ENCODE results near the gene SH3PXD2A. TPM values are rescaled to one million over a fixed set of nuclear protein-coding genes. Genes with fewer than 3 reads are reported as not detected.

The SH3PXD2A gene
- total and polyA plus RNA-seq, 10 of the 15 experiments (the other 5 are each of a cell fraction or from before 2014, with no cell fraction given) = 0.63 to 14.0 (median 4.4) TPM

DNA sequence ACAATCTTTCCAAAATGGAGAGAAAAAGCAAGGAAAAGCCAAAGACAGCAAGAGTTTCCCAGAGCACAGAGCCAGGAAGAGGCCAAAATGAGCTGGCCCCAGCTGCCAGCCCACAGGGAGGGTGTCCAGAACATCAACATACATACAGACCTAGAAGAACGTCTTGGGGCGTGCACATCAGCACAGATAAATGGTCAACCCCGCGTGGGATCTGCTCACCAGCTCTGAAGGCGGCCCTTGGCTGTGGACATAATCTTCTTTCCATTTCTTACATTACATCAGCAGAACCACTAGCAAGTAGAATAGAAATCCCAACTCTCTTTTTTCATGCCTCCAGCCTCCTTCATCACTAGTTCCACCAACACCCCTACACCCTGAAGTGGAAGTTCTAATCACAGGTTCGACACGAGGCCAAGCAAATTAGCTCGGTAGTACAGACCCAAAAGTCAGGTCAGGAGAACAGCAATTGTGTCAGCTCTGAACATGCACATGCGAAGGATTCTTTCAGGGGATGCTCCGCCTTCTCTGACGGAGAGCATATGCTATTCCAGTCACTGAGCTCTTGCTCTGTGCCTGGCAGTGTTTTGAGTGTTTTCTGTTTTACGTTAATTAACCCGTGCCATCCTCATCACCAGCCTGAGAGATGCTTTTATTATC, 16.4 kb downstream of the SH3PXD2A start:
- H3K27ac ChIP-seq (ENCODE audit: control insufficient read depth, insufficient read depth) = no peak overlapping the region
- no peaks in the 10 kb centered on the region for H3K4me1 ChIP-seq (ENCODE audit: control insufficient read depth, insufficient read depth, low read length)
- H3K4me2 ChIP-seq (ENCODE audit: control insufficient read depth, insufficient read depth) = no peak overlapping the region
- H3K27me3 ChIP-seq (replicated peaks in 1 of 2; ENCODE audit: control insufficient read depth in 2 of 2, insufficient read depth in 2 of 2, low read length in 1 of 2) = no peaks in the 10 kb centered on the region
- ChIA-PET CTCF (interaction anchor here (0.8 to 1.4 kb wide), 2 partner anchors 9 to 86 kb away, joined by 3 to 6 read pairs; no protein-coding TSS in a partner anchor), RAD21 (ENCODE audit: unreplicated experiment) (no interaction called here), SMC1A (ENCODE audit: uncharacterized antibody, unreplicated experiment) (no interaction called here), POLR2A (no interaction called here)
- no peak for DNase-seq (ENCODE audit: low read depth, low spot score)
- no peaks in the 10 kb centered on the region for H4K20me1 ChIP-seq (ENCODE audit: control insufficient read depth, insufficient read depth)
- H3K9ac ChIP-seq (ENCODE audit: control insufficient read depth, insufficient read depth, low read length) = no peak overlapping the region
- in situ Hi-C loops (cut with MboI) (no loop called here), intact Hi-C loops (cut with micrococcal nuclease; ENCODE audit: unreplicated experiment) (no loop called here)
- H2AFZ ChIP-seq (ENCODE audit: control insufficient read depth, low read depth, low read length) = no peak overlapping the region
- BruUV-seq (replicated peaks) = no TSS peak
- FAIRE-seq = no peak
- 66% methylated on average over 13 of the region's 13 CpGs for WGBS (ENCODE audit: insufficient coverage, insufficient replicate concordance, low lambda C conversion rate, missing lambda C conversion rate)
- no peak for TF ChIP-seq ZSCAN29 (IDR thresholded peaks at IDR 0.05)
- no peak overlapping the region for H3K4me3 ChIP-seq
- no peak for ATAC-seq
- H3K36me3 ChIP-seq (ENCODE audit: control insufficient read depth in 2 of 2, insufficient read depth in 2 of 2, low read length in 1 of 2) = no peaks in the 10 kb centered on the region
- no peaks in the 10 kb centered on the region for H3K9me3 ChIP-seq (replicated peaks; ENCODE audit: control insufficient read depth, insufficient read depth, low read length)
- H3K79me2 ChIP-seq (ENCODE audit: control insufficient read depth, insufficient read depth, low read length) = no peaks in the 10 kb centered on the region

DNA sequence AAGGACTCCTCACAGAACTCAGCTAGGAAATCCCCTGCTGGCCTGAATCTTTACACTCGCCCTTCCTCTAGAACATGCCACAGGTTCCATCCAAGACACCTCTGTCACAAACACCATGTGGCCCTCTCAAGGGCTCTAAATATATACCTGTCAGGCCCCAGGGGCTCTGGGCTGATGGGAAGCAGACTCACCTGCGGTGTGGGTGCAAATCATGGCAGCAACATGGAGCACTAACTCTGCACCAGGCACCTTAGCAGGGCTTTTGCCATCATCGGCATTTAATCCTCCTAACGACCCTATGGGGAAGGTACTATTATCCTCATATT, 17.3 kb downstream of the SH3PXD2A start:
- H4K20me1 ChIP-seq (ENCODE audit: control insufficient read depth, insufficient read depth) = no peaks in the 10 kb centered on the region
- H2AFZ ChIP-seq (ENCODE audit: control insufficient read depth, low read depth, low read length) = no peak overlapping the region

More for the DNA sequence above, 17.3 kb downstream of the SH3PXD2A start:
- Histone ChIP-seq H3K36me3 (ENCODE audit: control insufficient read depth in 2 of 2, insufficient read depth in 2 of 2, low read length in 1 of 2) (no peaks in the 10 kb centered on the region), H3K4me2 (ENCODE audit: control insufficient read depth, insufficient read depth) (no peak overlapping the region), H3K79me2 (ENCODE audit: control insufficient read depth, insufficient read depth, low read length) (no peaks in the 10 kb centered on the region), H3K27ac (ENCODE audit: control insufficient read depth, insufficient read depth) (no peak overlapping the region), H3K9me3 (replicated peaks; ENCODE audit: control insufficient read depth, insufficient read depth, low read length) (no peaks in the 10 kb centered on the region), H3K9ac (ENCODE audit: control insufficient read depth, insufficient read depth, low read length) (no peak overlapping the region), H3K27me3 (replicated peaks in 1 of 2; ENCODE audit: control insufficient read depth in 2 of 2, insufficient read depth in 2 of 2, low read length in 1 of 2) (no peaks in the 10 kb centered on the region), H3K4me1 (ENCODE audit: control insufficient read depth, insufficient read depth, low read length) (no peaks in the 10 kb centered on the region), H3K4me3 (no peak overlapping the region)
- ChIA-PET CTCF (interaction anchor here (1.6 kb wide), 2 partner anchors 14 to 20 kb away, joined by 3 to 4 read pairs; no protein-coding TSS in a partner anchor), POLR2A (no interaction called here), SMC1A (ENCODE audit: uncharacterized antibody, unreplicated experiment) (interaction anchor here (1.2 kb wide), 1 partner anchor 105 kb away, joined by 3 read pairs; no protein-coding TSS in a partner anchor), RAD21 (ENCODE audit: unreplicated experiment) (no interaction called here)
- in situ Hi-C loops (cut with MboI) (no loop called here), intact Hi-C loops (cut with micrococcal nuclease; ENCODE audit: unreplicated experiment) (no loop called here)
- BruUV-seq (replicated peaks) = no TSS peak
- no peak for TF ChIP-seq SMC3 (IDR thresholded peaks at IDR 0.05; ENCODE audit: borderline replicate concordance, low read length)
- WGBS (ENCODE audit: insufficient coverage, insufficient replicate concordance, low lambda C conversion rate, missing lambda C conversion rate) = 22% methylated on average over 4 of the region's 4 CpGs
- no peak for FAIRE-seq
- no peak; the same call in 1 of the 3 replicates for ATAC-seq
- DNase-seq (ENCODE audit: low read depth, low spot score) = no peak

Measured in GM12878 (cell line).